K562 (cell line): ENCODE measurements around the gene ST3GAL5.

ENCODE experiments used
- EP300 ChIP-seq: IDR thresholded peaks from 2 replicates; pipeline ENCODE4 v1.6.1; 2012; ENCODE audit warnings: low read length, improper control_type of control experiment
- GTF2F1 ChIP-seq: IDR thresholded peaks from 2 replicates; pipeline ENCODE4 v1.6.1; 2011; ENCODE audit warnings: low read depth, low read length, improper control_type of control experiment
- HDAC2 ChIP-seq: fragments of 450-650 bp; IDR thresholded peaks from 2 replicates; pipeline ENCODE4 v1.6.1; 2016; ENCODE audit warnings: mild to moderate bottlenecking
- MAFK ChIP-seq: IDR thresholded peaks from 2 replicates; pipeline ENCODE4 v1.6.1; 2011; ENCODE audit warnings: low read length, improper control_type of control experiment
- POLR2A ChIP-seq: fragments of 450-650 bp; conservative IDR thresholded peaks from 2 replicates; pipeline ENCODE4 v1.6.1; 2016
- PPARD ChIP-seq: fragments of 250-450 bp; sonication (Bioruptor Pico); IDR thresholded peaks from 2 replicates; pipeline ENCODE4 v1.8.0; 2022; ENCODE audit warnings: inconsistent platforms, mild to moderate bottlenecking, moderate library complexity
- SMAD3 ChIP-seq: fragments of 450-650 bp; formaldehyde crosslinking; conservative IDR thresholded peaks from 2 replicates; pipeline ENCODE4 v1.4.0; 2020; ENCODE audit warnings: mild to moderate bottlenecking
- TBP ChIP-seq: optimal IDR thresholded peaks from 2 replicates; pipeline ENCODE3; 2011; ENCODE audit warnings: low read depth, low read length, improper control_type of control experiment
- TF ChIP-seq, protein P1 (sequence below), 2 experiments: fragments of 450-650 bp in 1 of 2; IDR thresholded peaks; 2 replicates each; pipeline ENCODE4 v1.6.1; 2011 to 2017; ENCODE audit warnings: low read depth in 2 of 2, antibody characterized with exemption in 1 of 2, borderline replicate concordance in 1 of 2, low read length in 1 of 2, mild to moderate bottlenecking in 1 of 2, mixed read lengths in 1 of 2; ENCODE audit not compliant: control insufficient read depth in 1 of 2
- TF ChIP-seq, protein P2 (sequence below): sonication (generic); formaldehyde crosslinking; IDR thresholded peaks from 2 replicates; pipeline ENCODE4 v1.8.1; 2022; ENCODE audit warnings: missing genetic modification reagents
- TF ChIP-seq, protein P3 (sequence below): fragments of 250-450 bp; sonication (Bioruptor Pico); IDR thresholded peaks from 2 replicates; pipeline ENCODE4 v1.5.0; 2020; ENCODE audit warnings: mild to moderate bottlenecking, borderline replicate concordance
- TF ChIP-seq, protein P4 (sequence below): fragments of 250-450 bp; sonication (Bioruptor Pico); IDR thresholded peaks from 2 replicates; pipeline ENCODE4 v1.8.0; 2022; ENCODE audit warnings: moderate library complexity, mild to moderate bottlenecking, inconsistent platforms
- TF ChIP-seq, protein P5 (sequence below), 2 experiments: fragments of 450-650 bp; formaldehyde crosslinking in 1 of 2; IDR thresholded peaks; 2 replicates each; pipeline versions ENCODE4 v1.4.0 to v1.6.1; 2014 to 2020; ENCODE audit warnings: mild to moderate bottlenecking in 2 of 2, borderline replicate concordance in 1 of 2, low read depth in 1 of 2

DNA sequence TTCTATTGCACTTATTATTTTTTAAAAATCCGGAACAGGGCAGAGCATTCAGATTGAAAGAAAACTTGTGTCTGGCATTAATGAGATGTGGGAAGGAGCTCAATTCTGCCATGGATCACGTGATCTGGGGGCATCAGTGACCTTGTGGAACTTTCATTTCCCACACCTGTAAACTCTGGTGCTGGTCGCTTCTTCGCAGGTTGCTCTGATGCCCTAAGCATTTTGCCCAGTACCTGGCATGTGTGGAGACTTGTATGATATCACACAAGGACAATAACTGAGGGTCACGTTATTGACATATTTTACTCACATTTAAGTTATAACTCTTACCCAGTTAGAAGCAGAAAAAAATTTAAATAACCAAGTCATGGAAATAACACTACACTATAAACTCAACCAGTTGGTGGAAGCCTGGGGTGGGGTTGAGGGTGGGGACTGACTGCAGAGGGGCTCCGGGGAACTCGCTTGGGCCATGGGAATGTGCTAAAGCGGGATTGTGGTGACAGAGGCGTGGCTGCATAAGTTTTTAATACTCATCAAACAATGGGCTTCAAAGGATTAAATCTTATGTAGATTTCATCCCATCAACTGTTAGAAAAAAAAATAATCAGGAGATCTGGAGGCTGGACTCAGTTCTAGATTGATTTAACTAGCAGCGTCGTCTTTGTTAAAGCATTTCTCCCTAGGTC lies 36.5 kb downstream of the ST3GAL5 start:
- TF ChIP-seq EP300 (no peak), PPARD (CRISPR knock-in tag) (no peak), GTF2F1 (no peak), MAFK (no peak), SMAD3 (CRISPR knock-in tag) (no peak), TBP (no peak), HDAC2 (no peak), POLR2A (no peak)
- TF ChIP-seq, protein P1, sequence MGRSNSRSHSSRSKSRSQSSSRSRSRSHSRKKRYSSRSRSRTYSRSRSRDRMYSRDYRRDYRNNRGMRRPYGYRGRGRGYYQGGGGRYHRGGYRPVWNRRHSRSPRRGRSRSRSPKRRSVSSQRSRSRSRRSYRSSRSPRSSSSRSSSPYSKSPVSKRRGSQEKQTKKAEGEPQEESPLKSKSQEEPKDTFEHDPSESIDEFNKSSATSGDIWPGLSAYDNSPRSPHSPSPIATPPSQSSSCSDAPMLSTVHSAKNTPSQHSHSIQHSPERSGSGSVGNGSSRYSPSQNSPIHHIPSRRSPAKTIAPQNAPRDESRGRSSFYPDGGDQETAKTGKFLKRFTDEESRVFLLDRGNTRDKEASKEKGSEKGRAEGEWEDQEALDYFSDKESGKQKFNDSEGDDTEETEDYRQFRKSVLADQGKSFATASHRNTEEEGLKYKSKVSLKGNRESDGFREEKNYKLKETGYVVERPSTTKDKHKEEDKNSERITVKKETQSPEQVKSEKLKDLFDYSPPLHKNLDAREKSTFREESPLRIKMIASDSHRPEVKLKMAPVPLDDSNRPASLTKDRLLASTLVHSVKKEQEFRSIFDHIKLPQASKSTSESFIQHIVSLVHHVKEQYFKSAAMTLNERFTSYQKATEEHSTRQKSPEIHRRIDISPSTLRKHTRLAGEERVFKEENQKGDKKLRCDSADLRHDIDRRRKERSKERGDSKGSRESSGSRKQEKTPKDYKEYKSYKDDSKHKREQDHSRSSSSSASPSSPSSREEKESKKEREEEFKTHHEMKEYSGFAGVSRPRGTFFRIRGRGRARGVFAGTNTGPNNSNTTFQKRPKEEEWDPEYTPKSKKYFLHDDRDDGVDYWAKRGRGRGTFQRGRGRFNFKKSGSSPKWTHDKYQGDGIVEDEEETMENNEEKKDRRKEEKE (IDR thresholded peaks at IDR 0.05; ENCODE audit: borderline replicate concordance in 1 of 2, control insufficient read depth in 1 of 2, low read depth in 2 of 2, low read length in 1 of 2) = no peak
- TF ChIP-seq, protein P2, sequence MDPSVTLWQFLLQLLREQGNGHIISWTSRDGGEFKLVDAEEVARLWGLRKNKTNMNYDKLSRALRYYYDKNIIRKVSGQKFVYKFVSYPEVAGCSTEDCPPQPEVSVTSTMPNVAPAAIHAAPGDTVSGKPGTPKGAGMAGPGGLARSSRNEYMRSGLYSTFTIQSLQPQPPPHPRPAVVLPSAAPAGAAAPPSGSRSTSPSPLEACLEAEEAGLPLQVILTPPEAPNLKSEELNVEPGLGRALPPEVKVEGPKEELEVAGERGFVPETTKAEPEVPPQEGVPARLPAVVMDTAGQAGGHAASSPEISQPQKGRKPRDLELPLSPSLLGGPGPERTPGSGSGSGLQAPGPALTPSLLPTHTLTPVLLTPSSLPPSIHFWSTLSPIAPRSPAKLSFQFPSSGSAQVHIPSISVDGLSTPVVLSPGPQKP (CRISPR knock-in tag) = no peak
- TF ChIP-seq, protein P3, sequence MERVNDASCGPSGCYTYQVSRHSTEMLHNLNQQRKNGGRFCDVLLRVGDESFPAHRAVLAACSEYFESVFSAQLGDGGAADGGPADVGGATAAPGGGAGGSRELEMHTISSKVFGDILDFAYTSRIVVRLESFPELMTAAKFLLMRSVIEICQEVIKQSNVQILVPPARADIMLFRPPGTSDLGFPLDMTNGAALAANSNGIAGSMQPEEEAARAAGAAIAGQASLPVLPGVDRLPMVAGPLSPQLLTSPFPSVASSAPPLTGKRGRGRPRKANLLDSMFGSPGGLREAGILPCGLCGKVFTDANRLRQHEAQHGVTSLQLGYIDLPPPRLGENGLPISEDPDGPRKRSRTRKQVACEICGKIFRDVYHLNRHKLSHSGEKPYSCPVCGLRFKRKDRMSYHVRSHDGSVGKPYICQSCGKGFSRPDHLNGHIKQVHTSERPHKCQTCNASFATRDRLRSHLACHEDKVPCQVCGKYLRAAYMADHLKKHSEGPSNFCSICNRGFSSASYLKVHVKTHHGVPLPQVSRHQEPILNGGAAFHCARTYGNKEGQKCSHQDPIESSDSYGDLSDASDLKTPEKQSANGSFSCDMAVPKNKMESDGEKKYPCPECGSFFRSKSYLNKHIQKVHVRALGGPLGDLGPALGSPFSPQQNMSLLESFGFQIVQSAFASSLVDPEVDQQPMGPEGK (CRISPR knock-in tag) = no peak
- TF ChIP-seq, protein P4, sequence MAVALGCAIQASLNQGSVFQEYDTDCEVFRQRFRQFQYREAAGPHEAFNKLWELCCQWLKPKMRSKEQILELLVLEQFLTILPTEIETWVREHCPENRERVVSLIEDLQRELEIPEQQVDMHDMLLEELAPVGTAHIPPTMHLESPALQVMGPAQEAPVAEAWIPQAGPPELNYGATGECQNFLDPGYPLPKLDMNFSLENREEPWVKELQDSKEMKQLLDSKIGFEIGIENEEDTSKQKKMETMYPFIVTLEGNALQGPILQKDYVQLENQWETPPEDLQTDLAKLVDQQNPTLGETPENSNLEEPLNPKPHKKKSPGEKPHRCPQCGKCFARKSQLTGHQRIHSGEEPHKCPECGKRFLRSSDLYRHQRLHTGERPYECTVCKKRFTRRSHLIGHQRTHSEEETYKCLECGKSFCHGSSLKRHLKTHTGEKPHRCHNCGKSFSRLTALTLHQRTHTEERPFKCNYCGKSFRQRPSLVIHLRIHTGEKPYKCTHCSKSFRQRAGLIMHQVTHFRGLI (CRISPR knock-in tag) = no peak
- TF ChIP-seq, protein P5, sequence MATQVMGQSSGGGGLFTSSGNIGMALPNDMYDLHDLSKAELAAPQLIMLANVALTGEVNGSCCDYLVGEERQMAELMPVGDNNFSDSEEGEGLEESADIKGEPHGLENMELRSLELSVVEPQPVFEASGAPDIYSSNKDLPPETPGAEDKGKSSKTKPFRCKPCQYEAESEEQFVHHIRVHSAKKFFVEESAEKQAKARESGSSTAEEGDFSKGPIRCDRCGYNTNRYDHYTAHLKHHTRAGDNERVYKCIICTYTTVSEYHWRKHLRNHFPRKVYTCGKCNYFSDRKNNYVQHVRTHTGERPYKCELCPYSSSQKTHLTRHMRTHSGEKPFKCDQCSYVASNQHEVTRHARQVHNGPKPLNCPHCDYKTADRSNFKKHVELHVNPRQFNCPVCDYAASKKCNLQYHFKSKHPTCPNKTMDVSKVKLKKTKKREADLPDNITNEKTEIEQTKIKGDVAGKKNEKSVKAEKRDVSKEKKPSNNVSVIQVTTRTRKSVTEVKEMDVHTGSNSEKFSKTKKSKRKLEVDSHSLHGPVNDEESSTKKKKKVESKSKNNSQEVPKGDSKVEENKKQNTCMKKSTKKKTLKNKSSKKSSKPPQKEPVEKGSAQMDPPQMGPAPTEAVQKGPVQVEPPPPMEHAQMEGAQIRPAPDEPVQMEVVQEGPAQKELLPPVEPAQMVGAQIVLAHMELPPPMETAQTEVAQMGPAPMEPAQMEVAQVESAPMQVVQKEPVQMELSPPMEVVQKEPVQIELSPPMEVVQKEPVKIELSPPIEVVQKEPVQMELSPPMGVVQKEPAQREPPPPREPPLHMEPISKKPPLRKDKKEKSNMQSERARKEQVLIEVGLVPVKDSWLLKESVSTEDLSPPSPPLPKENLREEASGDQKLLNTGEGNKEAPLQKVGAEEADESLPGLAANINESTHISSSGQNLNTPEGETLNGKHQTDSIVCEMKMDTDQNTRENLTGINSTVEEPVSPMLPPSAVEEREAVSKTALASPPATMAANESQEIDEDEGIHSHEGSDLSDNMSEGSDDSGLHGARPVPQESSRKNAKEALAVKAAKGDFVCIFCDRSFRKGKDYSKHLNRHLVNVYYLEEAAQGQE (IDR thresholded peaks at IDR 0.05; ENCODE audit: borderline replicate concordance) = no peak
- TF ChIP-seq, protein P5 (CRISPR knock-in tag; IDR thresholded peaks at IDR 0.05; ENCODE audit: low read depth) = no peak
